Choroid plexus epithelial cell (primary cell): ENCODE measurements around the gene KCNF1.

Source experiments
- DNase-seq: peaks from one replicate; pipeline ENCODE4 v3.0.0-alpha.2; 2010; ENCODE audit warnings: low read depth
- H3K4me3 ChIP-seq: 2 replicates; pipeline ENCODE4 v1.5.1; 2011; ENCODE audit warnings: low read depth, mild to moderate bottlenecking, control low read depth, low read length, moderate library complexity
- CTCF ChIP-seq: conservative IDR thresholded peaks from 2 replicates; pipeline ENCODE4 v1.5.1; 2011; ENCODE audit warnings: low read depth, mild to moderate bottlenecking, control low read depth, inconsistent platforms, low read length, moderate library complexity

KCNF1 gene

GRCh38 chr2:10894264-10894935 lies 17.3 kb upstream of the KCNF1 start:
- no peak for DNase-seq
- no peak for TF ChIP-seq CTCF
- no peak overlapping the region for H3K4me3 ChIP-seq

- TF ChIP-seq CTCF: no peak
These were observed 16.5 kb upstream of the KCNF1 start for GRCh38 chr2:10895231-10895630.

GRCh38 chr2:10897956-10898355 lies 13.8 kb upstream of the KCNF1 start:
- no peak for TF ChIP-seq CTCF
- DNase-seq: no peak
- H3K4me3 ChIP-seq: no peak overlapping the region

More at GRCh38 chr2:10895231-10895630, 16.5 kb upstream of the KCNF1 start:
- H3K4me3 ChIP-seq: no peak overlapping the region
- DNase-seq: no peak

- H3K4me3 ChIP-seq: no peak overlapping the region
- TF ChIP-seq CTCF: peak; percentile 48
- no peak for DNase-seq
These were observed 11.3 kb upstream of the KCNF1 start for GRCh38 chr2:10900216-10901109.

GRCh38 chr2:10901160-10901939 lies 10.4 kb upstream of the KCNF1 start:
- no peak for TF ChIP-seq CTCF
- no peak overlapping the region for H3K4me3 ChIP-seq
- no peak for DNase-seq

- no peak overlapping the region for H3K4me3 ChIP-seq
- no peak for DNase-seq
- no peak for TF ChIP-seq CTCF
These were observed 7.9 kb upstream of the KCNF1 start for GRCh38 chr2:10903861-10904210.
